Measurements from ENCODE around the gene MED19. TPM values are rescaled to one million over a fixed set of nuclear protein-coding genes. Genes with fewer than 3 reads are reported as not detected.
A peak's percentile ranks its signal among the peaks of the same experiment; 100 is the strongest.

Gene MED19
- total and polyA plus RNA-seq, 2 donors (not counting 1 experiment from before 2014, with no cell fraction given), result 9.3 to 15.0 TPM

DNA sequence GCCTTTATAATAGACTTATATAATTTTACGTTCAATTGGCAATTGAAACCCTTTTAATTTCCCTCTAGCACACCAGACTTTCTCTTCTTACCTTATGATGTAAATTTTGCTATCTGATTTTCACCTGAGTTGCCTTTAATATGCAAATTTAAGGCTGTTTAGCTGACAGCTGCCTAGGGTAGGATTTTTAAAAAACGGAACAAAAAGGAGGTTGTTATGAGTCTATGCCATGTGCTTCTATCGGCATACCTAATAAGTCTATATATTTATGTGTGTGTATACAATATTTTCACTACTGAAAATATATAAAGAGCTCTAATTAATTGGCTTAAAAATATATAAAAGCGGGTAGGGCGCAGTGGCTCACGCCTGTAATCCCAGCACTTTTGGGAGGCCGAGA, 17.5 kb upstream of the MED19 start:
- Histone ChIP-seq H4K20me1 (ENCODE audit: control insufficient read depth, insufficient read depth, low read length, poor library complexity, severe bottlenecking) (peaks cover 9% of the 10 kb centered on the region), H3K36me3 (replicated peaks in 1 of 2; ENCODE audit: control extremely low read depth in 1 of 2, control insufficient read depth in 1 of 2, extremely low read depth in 1 of 2, insufficient read depth in 2 of 2, low read length in 1 of 2) (peaks cover 0 to 10% of the 10 kb centered on the region in 2 experiments), H3K4me2 (replicated peaks; ENCODE audit: low read depth, low read length, poor library complexity, severe bottlenecking) (peak overlapping the region; percentile 34), H3K79me2 (ENCODE audit: control insufficient read depth, insufficient read depth, low read length) (peaks cover 80% of the 10 kb centered on the region), H3K9ac (ENCODE audit: low read length) (no peak overlapping the region), H3K4me3 (ENCODE audit: control extremely low read depth in 1 of 5, extremely low read depth in 1 of 5, insufficient read depth in 1 of 5, low read depth in 2 of 5, low read length in 4 of 5) (no peak overlapping the region), H3K27ac (ENCODE audit: low read length in 2 of 2) (no peak overlapping the region), H3K4me1 (ENCODE audit: control insufficient read depth in 2 of 2, insufficient read depth in 2 of 2, low read length in 2 of 2) (no peaks in the 10 kb centered on the region), H2AFZ (ENCODE audit: insufficient read depth, low read depth, low read length, poor library complexity, severe bottlenecking) (no peak overlapping the region), H3K9me3 (ENCODE audit: control extremely low read depth in 1 of 3, control insufficient read depth in 2 of 3, insufficient read depth in 1 of 3, low read length in 2 of 3) (no peaks in the 10 kb centered on the region), H3K27me3 (replicated peaks in 1 of 4; ENCODE audit: control extremely low read depth in 1 of 4, control insufficient read depth in 3 of 4, insufficient read depth in 4 of 4, low read length in 3 of 4) (no peaks in the 10 kb centered on the region)
- ChIA-PET POLR2A (interaction anchor here (0.6 kb wide), 1 partner anchor 13 kb away, joined by 3 read pairs; no protein-coding TSS in a partner anchor), CTCF (interaction anchor here (2.1 kb wide), 1 partner anchor 71 kb away, joined by 9 read pairs; no protein-coding TSS in a partner anchor)
- DNase-seq, result no peak
- intact Hi-C loops (cut with micrococcal nuclease), result no loop called here
- Mint-ChIP-seq H3K27me3 (no peaks in the 10 kb centered on the region), H3K4me1 (peaks cover 11% of the 10 kb centered on the region), H3K27ac (no peak overlapping the region), H3K9me3 (ENCODE audit: insufficient read depth) (no peaks in the 10 kb centered on the region), H3K4me3 (no peak overlapping the region)
- no CpG with 5 or more reads among the region's 7 CpGs for WGBS (ENCODE audit: insufficient coverage)
- ATAC-seq (ENCODE audit: low read depth), result peak; percentile 47
- TF ChIP-seq EZH2 (IDR thresholded peaks at IDR 0.05; ENCODE audit: borderline replicate concordance, insufficient read depth, low read depth, low read length, poor library complexity, severe bottlenecking), result no peak
- TF ChIP-seq, protein P1, sequence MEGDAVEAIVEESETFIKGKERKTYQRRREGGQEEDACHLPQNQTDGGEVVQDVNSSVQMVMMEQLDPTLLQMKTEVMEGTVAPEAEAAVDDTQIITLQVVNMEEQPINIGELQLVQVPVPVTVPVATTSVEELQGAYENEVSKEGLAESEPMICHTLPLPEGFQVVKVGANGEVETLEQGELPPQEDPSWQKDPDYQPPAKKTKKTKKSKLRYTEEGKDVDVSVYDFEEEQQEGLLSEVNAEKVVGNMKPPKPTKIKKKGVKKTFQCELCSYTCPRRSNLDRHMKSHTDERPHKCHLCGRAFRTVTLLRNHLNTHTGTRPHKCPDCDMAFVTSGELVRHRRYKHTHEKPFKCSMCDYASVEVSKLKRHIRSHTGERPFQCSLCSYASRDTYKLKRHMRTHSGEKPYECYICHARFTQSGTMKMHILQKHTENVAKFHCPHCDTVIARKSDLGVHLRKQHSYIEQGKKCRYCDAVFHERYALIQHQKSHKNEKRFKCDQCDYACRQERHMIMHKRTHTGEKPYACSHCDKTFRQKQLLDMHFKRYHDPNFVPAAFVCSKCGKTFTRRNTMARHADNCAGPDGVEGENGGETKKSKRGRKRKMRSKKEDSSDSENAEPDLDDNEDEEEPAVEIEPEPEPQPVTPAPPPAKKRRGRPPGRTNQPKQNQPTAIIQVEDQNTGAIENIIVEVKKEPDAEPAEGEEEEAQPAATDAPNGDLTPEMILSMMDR (IDR thresholded peaks at IDR 0.05), result no peak

DNA sequence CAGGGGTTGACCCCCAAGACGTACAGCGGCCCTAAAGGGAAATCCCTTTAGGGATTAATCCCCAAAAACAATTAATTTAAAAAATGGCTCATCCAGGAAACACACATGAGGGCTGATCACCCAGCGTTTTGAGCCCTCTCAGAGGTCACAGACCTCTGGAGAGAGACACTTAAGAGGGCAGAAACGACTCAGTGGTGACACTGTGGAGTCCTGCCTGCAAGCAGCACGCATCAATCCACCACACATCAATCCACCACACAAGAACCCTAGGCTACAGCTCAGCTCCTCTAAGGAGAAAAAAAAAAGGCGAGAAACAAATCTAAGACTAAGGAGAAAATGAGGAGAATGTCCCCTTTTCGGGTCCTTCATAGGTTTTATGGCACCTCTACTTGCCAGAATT, 16.8 kb upstream of the MED19 start:
- H3K4me3 Mint-ChIP-seq, result no peak overlapping the region
- TF ChIP-seq EZH2 (IDR thresholded peaks at IDR 0.05; ENCODE audit: borderline replicate concordance, insufficient read depth, low read depth, low read length, poor library complexity, severe bottlenecking), result no peak
- TF ChIP-seq, protein P1 (IDR thresholded peaks at IDR 0.05), result no peak
- no peak overlapping the region for H3K9ac ChIP-seq (ENCODE audit: low read length)
- H2AFZ ChIP-seq (ENCODE audit: insufficient read depth, low read depth, low read length, poor library complexity, severe bottlenecking), result no peak overlapping the region
- no peaks in the 10 kb centered on the region for H3K9me3 ChIP-seq (ENCODE audit: control extremely low read depth in 1 of 3, control insufficient read depth in 2 of 3, insufficient read depth in 1 of 3, low read length in 2 of 3)
- intact Hi-C loops (cut with micrococcal nuclease), result no loop called here
- no peak overlapping the region for H3K4me3 ChIP-seq (ENCODE audit: control extremely low read depth in 1 of 5, extremely low read depth in 1 of 5, insufficient read depth in 1 of 5, low read depth in 2 of 5, low read length in 4 of 5)
- ChIA-PET CTCF (interaction anchor here (2.1 kb wide), 1 partner anchor 72 kb away, joined by 9 read pairs; no protein-coding TSS in a partner anchor), POLR2A (interaction anchor here (0.6 kb wide), 1 partner anchor 13 kb away, joined by 3 read pairs; no protein-coding TSS in a partner anchor)
- no peak for ATAC-seq (ENCODE audit: low read depth)
- H3K27ac ChIP-seq (ENCODE audit: low read length in 2 of 2), result no peak overlapping the region
- H3K27ac Mint-ChIP-seq, result peak overlapping the region; percentile 46
- H3K4me1 Mint-ChIP-seq, result peaks cover 10% of the 10 kb centered on the region
- 66% methylated on average over 3 of the region's 7 CpGs for WGBS (ENCODE audit: insufficient coverage)
- H3K27me3 Mint-ChIP-seq, result no peaks in the 10 kb centered on the region
- H3K79me2 ChIP-seq (ENCODE audit: control insufficient read depth, insufficient read depth, low read length), result peaks cover 80% of the 10 kb centered on the region
- peaks cover 13% of the 10 kb centered on the region for H4K20me1 ChIP-seq (ENCODE audit: control insufficient read depth, insufficient read depth, low read length, poor library complexity, severe bottlenecking)
- no peaks in the 10 kb centered on the region for H3K4me1 ChIP-seq (ENCODE audit: control insufficient read depth in 2 of 2, insufficient read depth in 2 of 2, low read length in 2 of 2)
- DNase-seq, result no peak
- H3K9me3 Mint-ChIP-seq (ENCODE audit: insufficient read depth), result no peaks in the 10 kb centered on the region
- no peaks in the 10 kb centered on the region for H3K27me3 ChIP-seq (replicated peaks in 1 of 4; ENCODE audit: control extremely low read depth in 1 of 4, control insufficient read depth in 3 of 4, insufficient read depth in 4 of 4, low read length in 3 of 4)
- peak overlapping the region; percentile 34 for H3K4me2 ChIP-seq (replicated peaks; ENCODE audit: low read depth, low read length, poor library complexity, severe bottlenecking)
- peaks cover 0 to 8% of the 10 kb centered on the region in 2 experiments for H3K36me3 ChIP-seq (replicated peaks in 1 of 2; ENCODE audit: control extremely low read depth in 1 of 2, control insufficient read depth in 1 of 2, extremely low read depth in 1 of 2, insufficient read depth in 2 of 2, low read length in 1 of 2)

Measured in B cell (primary cell).